Bronchial epithelial cell (primary cell): Measurements from ENCODE around the gene PTH1R. TPM values are rescaled to one million over a fixed set of nuclear protein-coding genes. Genes with fewer than 3 reads are reported as not detected.

Source experiments
- DNase-seq: peaks from one replicate; pipeline ENCODE4 v3.0.0-alpha.2; 2010; ENCODE audit warnings: low read depth
- FAIRE-seq: peaks from 2 replicates; lab custom pipeline; 2011; peaks lifted over from hg19 to GRCh38; lab: Jason Lieb, UNC
- H3K27me3 ChIP-seq: 2 replicates; pipeline ENCODE4 v1.5.1; 2011; ENCODE audit warnings: low read length; ENCODE audit not compliant: control insufficient read depth, insufficient read depth
- H3K36me3 ChIP-seq: 2 replicates; pipeline ENCODE4 v1.5.1; 2011; ENCODE audit warnings: low read length; ENCODE audit not compliant: control insufficient read depth, insufficient read depth
- H3K4me3 ChIP-seq: 2 replicates; pipeline ENCODE4 v1.5.1; 2011; ENCODE audit warnings: mild to moderate bottlenecking, low read depth, low read length, control low read depth
- total RNA-seq: library from RNA; depleted of rRNA; stranded (reverse); fragments of >200 nt; gene quantifications from 2 replicates; pipeline ENCODE4 v1.2.1, GENCODE V29; 2014
- TF ChIP-seq, protein P1 (sequence below): IDR thresholded peaks from 2 replicates; pipeline ENCODE4 v1.5.1; 2011; ENCODE audit warnings: mild to moderate bottlenecking, moderate library complexity, low read length, control low read depth, inconsistent platforms; ENCODE audit not compliant: insufficient read depth, severe bottlenecking

PTH1R gene
- total RNA-seq, 1 donor from 2014 or later, result not detected

DNA sequence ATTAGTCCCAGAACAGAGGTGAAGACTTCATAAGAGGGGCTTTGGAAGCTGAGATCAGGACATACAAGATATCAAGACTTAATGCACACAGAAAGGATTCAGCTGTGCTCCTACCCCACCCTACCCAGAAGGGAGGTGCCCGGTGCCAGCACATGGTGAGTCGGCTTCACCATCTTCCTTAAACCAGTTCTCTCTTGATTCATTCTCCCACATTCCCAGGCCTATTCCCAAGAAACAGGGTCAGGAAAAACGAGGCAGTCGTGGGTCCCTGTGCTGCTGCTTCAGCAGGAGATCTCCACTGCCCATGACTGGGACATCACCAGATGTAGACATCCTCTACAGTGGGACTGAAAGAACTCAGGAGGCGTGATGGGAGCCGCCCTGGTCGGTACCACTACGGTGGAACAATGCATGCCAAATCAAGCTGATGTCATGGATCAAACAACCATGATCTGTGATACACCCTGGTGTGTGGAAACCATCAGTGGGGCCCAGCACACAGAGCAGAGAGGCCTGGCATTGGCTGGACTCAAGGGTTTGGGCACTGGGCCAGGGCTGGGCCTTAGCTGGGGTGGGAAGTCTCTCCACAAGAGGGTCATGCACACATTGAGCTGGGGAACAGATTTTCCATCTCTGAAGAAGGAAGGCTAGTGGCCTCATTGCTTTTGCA is 57.1 kb downstream of the PTH1R start:
- FAIRE-seq, result peak; percentile 90
- Histone ChIP-seq H3K27me3 (no peaks in the 10 kb centered on the region), H3K36me3 (peaks cover 8% of the 10 kb centered on the region), H3K4me3 (no peak overlapping the region)
- peak; percentile 91 for DNase-seq
- TF ChIP-seq, protein P1, sequence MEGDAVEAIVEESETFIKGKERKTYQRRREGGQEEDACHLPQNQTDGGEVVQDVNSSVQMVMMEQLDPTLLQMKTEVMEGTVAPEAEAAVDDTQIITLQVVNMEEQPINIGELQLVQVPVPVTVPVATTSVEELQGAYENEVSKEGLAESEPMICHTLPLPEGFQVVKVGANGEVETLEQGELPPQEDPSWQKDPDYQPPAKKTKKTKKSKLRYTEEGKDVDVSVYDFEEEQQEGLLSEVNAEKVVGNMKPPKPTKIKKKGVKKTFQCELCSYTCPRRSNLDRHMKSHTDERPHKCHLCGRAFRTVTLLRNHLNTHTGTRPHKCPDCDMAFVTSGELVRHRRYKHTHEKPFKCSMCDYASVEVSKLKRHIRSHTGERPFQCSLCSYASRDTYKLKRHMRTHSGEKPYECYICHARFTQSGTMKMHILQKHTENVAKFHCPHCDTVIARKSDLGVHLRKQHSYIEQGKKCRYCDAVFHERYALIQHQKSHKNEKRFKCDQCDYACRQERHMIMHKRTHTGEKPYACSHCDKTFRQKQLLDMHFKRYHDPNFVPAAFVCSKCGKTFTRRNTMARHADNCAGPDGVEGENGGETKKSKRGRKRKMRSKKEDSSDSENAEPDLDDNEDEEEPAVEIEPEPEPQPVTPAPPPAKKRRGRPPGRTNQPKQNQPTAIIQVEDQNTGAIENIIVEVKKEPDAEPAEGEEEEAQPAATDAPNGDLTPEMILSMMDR, result no peak

DNA sequence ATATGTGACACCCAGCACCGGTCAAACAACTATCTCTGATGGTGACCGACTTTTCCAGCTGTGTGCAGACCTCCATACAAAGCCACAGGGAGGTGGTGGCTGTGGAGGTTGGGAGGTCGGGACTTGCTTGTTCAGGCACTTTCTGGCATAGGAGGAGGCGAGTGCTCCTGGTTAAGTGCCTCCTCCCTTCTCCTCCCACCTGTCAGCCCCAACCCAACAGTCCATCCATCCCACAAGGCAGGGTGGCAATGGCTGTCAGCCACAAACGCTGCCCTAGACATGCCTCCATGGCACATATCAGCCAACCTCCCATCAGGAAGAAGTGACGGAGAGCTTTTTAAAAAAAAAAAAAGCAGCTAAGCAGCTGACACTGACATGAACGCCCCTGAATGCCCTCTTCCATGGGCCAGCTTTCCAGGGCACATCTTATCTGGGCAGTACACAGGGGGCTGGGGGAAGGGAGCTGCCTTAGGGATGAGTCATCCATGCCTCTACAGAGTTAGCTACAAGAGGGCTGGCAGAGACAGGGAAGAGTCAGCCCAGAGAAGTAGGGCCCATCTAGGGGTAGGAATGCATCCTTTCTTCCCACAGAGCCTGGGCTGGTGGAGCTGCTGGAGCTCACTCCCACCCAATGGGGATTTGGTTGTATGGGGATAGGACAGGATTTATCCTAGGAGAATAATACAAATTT is 57.8 kb downstream of the PTH1R start:
- no peaks in the 10 kb centered on the region for H3K27me3 ChIP-seq
- DNase-seq (peak; percentile 92), FAIRE-seq (no peak)
- H3K36me3 ChIP-seq, result peaks cover 14% of the 10 kb centered on the region
- TF ChIP-seq, protein P1, result peak; percentile 79
- H3K4me3 ChIP-seq, result no peak overlapping the region

DNA sequence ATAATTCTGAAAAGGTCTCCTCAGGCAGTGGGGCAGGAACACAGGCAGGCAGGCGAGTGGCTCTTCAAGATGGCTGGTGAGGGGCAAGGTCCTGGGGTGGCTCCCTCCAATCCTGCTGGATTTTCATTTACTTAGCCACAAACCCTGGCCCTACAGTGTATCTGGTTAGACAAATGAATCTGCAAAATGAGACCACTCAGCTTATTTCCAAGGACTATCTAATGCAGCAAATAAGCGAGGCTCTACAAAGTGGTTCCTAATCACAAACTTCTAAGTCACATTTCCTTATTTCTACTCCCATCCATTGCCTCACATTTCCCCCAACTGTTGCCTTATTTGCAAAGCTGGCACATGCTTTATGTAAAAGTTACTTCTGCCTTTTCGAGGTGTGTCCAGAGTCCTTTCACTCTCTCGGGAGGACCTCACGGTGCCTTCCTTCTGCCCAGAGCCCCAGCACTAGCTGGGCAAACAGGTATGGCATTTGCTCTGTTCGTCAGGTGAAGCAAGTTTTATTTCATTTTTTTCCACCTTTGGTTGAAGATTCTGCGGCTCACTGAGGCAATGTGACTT is 58.6 kb downstream of the PTH1R start:
- peaks cover 18% of the 10 kb centered on the region for H3K36me3 ChIP-seq
- no peak for FAIRE-seq

DNA sequence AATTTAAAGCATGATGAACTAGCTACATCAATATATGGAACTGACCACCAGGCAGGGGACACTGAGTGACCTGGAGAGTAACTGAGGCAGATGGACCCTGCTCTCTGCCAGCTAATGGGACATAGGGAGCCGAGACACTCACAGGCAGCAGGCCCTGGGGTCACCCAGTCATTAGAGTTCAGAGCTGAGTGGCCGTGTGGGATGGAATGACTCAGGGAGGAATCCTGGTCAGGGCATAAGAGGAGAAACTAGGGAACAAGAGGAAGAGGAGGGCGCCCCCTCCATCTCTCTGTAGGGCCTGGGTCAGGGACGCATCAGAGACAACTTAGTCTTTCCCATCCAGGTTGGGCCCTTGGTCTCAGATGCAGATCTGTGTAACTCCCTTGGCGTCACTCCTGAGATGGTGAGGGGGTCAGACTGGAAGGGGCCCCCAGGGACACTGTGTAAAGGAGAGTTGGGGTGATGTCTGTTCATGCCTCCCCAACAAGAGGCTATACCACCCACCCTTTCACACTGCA is 59.3 kb downstream of the PTH1R start:
- no peak for FAIRE-seq
- TF ChIP-seq, protein P1, result no peak
- Histone ChIP-seq H3K27me3 (no peaks in the 10 kb centered on the region), H3K4me3 (no peak overlapping the region), H3K36me3 (peaks cover 18% of the 10 kb centered on the region)
- DNase-seq, result no peak

More for the DNA sequence above, 58.6 kb downstream of the PTH1R start:
- Histone ChIP-seq H3K27me3 (no peaks in the 10 kb centered on the region), H3K4me3 (no peak overlapping the region)
- TF ChIP-seq, protein P1, result no peak
- DNase-seq, result no peak

DNA sequence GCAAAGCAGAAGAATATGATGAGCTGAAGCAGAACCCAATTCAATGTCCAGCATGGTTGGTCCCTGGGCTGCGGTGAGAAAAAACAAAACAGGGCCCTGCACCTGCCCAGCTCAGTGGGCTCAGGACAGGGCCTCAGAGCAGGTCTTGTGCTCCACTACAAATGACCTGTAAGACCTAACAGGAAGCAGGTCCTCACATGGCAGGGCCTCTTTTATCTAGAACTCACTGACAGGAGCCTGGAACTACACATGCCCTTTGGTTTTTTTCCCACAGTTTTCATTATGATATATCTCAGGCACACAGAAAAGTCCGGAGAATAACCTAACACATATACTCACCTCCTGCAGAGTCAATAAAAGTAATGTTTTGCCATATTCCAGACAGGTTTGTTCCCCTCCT is 60.6 kb downstream of the PTH1R start:
- H3K27me3 ChIP-seq, result no peaks in the 10 kb centered on the region
- peaks cover 18% of the 10 kb centered on the region for H3K36me3 ChIP-seq
- DNase-seq, result no peak
- no peak for FAIRE-seq
- no peak overlapping the region for H3K4me3 ChIP-seq
- TF ChIP-seq, protein P1, result no peak
